ENCODE results near the gene STAP1.
"Not testable (repeated sequence)": the region's sequence is repeated elsewhere in the genome, so short reads cannot be mapped to it uniquely, and the experiment has no call there.

- not testable (repeated sequence) for TF ChIP-seq TAF1 (IDR thresholded peaks at IDR 0.05; ENCODE audit: borderline replicate concordance, low read depth, low read length); POLR2AphosphoS5 (IDR thresholded peaks at IDR 0.05; ENCODE audit: low read depth, low read length); CHD2 (IDR thresholded peaks at IDR 0.05; ENCODE audit: low read length, partially characterized antibody); CTCF (IDR thresholded peaks at IDR 0.05); EP300 (IDR thresholded peaks at IDR 0.05; ENCODE audit: borderline replicate concordance in 1 of 2, low read depth in 1 of 2, low read length in 1 of 2); TEAD4 (IDR thresholded peaks at IDR 0.05; ENCODE audit: borderline replicate concordance, insufficient read depth); EZH2phosphoT487 (IDR thresholded peaks at IDR 0.05; ENCODE audit: borderline replicate concordance, low read depth); RCOR1 (IDR thresholded peaks at IDR 0.05; ENCODE audit: low read length); YY1 (IDR thresholded peaks at IDR 0.05; ENCODE audit: low read depth); NRF1 (IDR thresholded peaks at IDR 0.05; ENCODE audit: low read depth, low read length); NFIC (IDR thresholded peaks at IDR 0.05; ENCODE audit: borderline replicate concordance); RAD21 (IDR thresholded peaks at IDR 0.05; ENCODE audit: low read length); FOSL2 (IDR thresholded peaks at IDR 0.05; ENCODE audit: borderline replicate concordance, low read depth)
- TF ChIP-seq, protein P1, sequence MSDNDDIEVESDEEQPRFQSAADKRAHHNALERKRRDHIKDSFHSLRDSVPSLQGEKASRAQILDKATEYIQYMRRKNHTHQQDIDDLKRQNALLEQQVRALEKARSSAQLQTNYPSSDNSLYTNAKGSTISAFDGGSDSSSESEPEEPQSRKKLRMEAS (IDR thresholded peaks at IDR 0.05; ENCODE audit: low read depth), result not testable (repeated sequence)
Measured at GRCh38 chr4:67524140-67524539, 34.4 kb upstream of the STAP1 start.

All from SK-N-SH (cell line).